Testis (tissue), 3 donors: ENCODE results near the gene HMSD. TPM values are rescaled to one million over a fixed set of nuclear protein-coding genes. Genes with fewer than 3 reads are reported as not detected.
A peak's percentile ranks its signal among the peaks of the same experiment; 100 is the strongest.

Source experiments
- DNase-seq: peaks from one replicate; pipeline ENCODE4 v3.0.0-alpha.2; 2019
- H3K27ac ChIP-seq, 2 donors: fragments of 200-600 bp; sonication (generic); one replicate each; pipeline ENCODE4 v1.5.1; 2019
- H3K27me3 ChIP-seq: fragments of 200-600 bp; sonication (generic); one replicate; pipeline ENCODE4 v1.5.1; 2019
- H3K36me3 ChIP-seq: fragments of 200-600 bp; sonication (generic); one replicate; pipeline ENCODE4 v1.5.1; 2017; ENCODE audit warnings: low read depth; ENCODE audit errors: missing control alignments
- H3K4me1 ChIP-seq: fragments of 200-600 bp; sonication (generic); one replicate; pipeline ENCODE4 v1.5.1; 2019
- H3K4me3 ChIP-seq, 2 donors: fragments of 200-600 bp; sonication (generic); one replicate each; pipeline ENCODE4 v1.5.1; 2017 to 2019
- H3K9me3 ChIP-seq: fragments of 200-600 bp; sonication (generic); one replicate; pipeline ENCODE4 v1.5.1; 2017
- POLR2A ChIP-seq: fragments of 450-650 bp; IDR thresholded peaks from one replicate; pipeline ENCODE4 v1.6.1; 2017; ENCODE audit warnings: antibody characterized with exemption, mild to moderate bottlenecking, moderate library complexity
- WGBS, 2 donors: methylation state at CpG; one replicate each; pipeline ENCODE4 v1.1.5; 2018; 5-methylcytosine and 5-hydroxymethylcytosine counted together
- intact Hi-C: fragments of 100-400 bp; cut with DNase I; formaldehyde crosslinking; loops from one replicate; pipeline ENCODE4 v1.15.1; 2023; ENCODE audit warnings: low total_unique reads
- polyA plus RNA-seq: library from polyadenylated mRNA; stranded (reverse); fragments of 350-450 nt; fragmentation: Illumina TruSeq; extraction: RNeasy Lipid Tissue Mini Kit (QIAGEN cat#74804); gene quantifications from one replicate; pipeline ENCODE4 v1.2.3, GENCODE V29; 2014; ENCODE audit warnings: low read depth, low replicate concordance; ENCODE audit not compliant: insufficient read depth
- total RNA-seq, 2 donors: library from RNA; depleted of rRNA; stranded (reverse); fragments of >200 nt; gene quantifications; one replicate each; pipeline ENCODE4 v1.2.3, GENCODE V29; 2016
- TF ChIP-seq, protein P1 (sequence below), 3 experiments: fragments of 450-650 bp in 2 of 3; fragments of 200-600 bp in 1 of 3; sonication (generic) in 1 of 3; IDR thresholded peaks; one replicate each; pipeline ENCODE4 v1.5.1; 2016 to 2019; ENCODE audit warnings: antibody characterized with exemption in 3 of 3, mild to moderate bottlenecking in 2 of 3, moderate library complexity in 1 of 3

HMSD gene
- total and polyA plus RNA-seq, 3 donors from 2014 or later: 0.19 to 0.53 (median 0.39) TPM

DNA sequence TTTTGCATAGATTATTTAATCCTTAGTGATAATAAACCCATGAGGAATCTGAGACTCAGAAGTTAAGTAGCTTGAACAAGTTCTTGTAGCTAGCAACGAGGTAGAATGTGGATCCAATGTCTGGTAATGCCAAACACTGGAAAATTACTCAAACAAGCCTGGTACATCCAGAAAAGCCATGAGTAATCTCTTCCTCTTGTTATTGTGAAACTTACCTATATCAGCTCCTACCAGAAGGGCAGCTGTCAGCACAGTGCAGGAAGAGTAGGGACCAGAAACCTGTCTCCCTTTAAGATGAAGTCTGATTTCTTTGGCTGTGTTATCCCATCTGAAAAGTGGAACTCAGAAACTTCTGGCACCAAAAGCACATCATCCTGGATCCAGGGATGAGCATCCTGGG is 13.0 kb downstream of the HMSD start:
- H3K36me3 ChIP-seq: no peaks in the 10 kb centered on the region
- intact Hi-C loops: no loop called here
- no peak overlapping the region for H3K27ac ChIP-seq
- H3K4me3 ChIP-seq: no peak overlapping the region
- no peaks in the 10 kb centered on the region for H3K4me1 ChIP-seq
- H3K9me3 ChIP-seq: no peaks in the 10 kb centered on the region
- H3K27me3 ChIP-seq: no peaks in the 10 kb centered on the region
- TF ChIP-seq POLR2A: no peak
- TF ChIP-seq, protein P1, sequence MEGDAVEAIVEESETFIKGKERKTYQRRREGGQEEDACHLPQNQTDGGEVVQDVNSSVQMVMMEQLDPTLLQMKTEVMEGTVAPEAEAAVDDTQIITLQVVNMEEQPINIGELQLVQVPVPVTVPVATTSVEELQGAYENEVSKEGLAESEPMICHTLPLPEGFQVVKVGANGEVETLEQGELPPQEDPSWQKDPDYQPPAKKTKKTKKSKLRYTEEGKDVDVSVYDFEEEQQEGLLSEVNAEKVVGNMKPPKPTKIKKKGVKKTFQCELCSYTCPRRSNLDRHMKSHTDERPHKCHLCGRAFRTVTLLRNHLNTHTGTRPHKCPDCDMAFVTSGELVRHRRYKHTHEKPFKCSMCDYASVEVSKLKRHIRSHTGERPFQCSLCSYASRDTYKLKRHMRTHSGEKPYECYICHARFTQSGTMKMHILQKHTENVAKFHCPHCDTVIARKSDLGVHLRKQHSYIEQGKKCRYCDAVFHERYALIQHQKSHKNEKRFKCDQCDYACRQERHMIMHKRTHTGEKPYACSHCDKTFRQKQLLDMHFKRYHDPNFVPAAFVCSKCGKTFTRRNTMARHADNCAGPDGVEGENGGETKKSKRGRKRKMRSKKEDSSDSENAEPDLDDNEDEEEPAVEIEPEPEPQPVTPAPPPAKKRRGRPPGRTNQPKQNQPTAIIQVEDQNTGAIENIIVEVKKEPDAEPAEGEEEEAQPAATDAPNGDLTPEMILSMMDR (IDR thresholded peaks at IDR 0.05): no peak
- WGBS, 2 donors: 65 to 82% methylated on average over 1 of the region's 1 CpG
- no peak for DNase-seq

DNA sequence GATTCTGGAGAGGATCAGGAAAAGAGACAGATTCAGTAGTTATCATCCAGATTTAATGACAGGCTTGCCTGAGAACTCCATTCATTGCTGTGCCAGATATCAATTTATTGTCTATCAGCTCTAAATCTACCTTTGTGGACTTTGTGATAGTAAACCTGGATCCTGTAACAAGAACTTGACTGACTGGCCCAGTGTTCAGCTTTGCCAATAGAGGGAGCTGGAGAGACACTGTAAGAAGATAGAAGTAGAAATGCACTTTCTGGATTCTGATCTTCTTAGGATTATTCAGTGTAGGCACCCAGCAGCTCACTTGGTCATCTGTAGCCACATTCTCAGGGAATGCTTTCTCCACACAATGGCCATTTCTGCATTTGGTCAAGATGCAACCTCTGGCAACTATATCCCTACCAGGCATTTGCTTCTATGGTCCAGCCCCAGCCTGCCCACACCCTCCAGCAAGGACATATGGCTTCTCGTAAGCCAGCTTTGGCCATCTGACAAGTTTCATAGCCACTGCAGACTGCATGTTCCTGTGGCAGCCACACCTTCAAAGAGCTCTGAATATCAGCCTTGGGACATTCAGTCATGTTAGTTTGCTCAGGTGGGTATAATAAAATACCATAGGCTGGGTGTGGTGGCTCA is 14.6 kb downstream of the HMSD start:
- H3K27ac ChIP-seq: no peak overlapping the region
- no peaks in the 10 kb centered on the region for H3K4me1 ChIP-seq
- no peak for TF ChIP-seq POLR2A
- TF ChIP-seq, protein P1 (IDR thresholded peaks at IDR 0.05): peak in 1 of 3 experiments; percentile 56
- 71% methylated on average over 1 of the region's 1 CpG; no CpG with 5 or more reads in 1 of the 2 donors for WGBS, 2 donors
- no peak overlapping the region for H3K4me3 ChIP-seq
- H3K27me3 ChIP-seq: no peaks in the 10 kb centered on the region
- DNase-seq: peak; percentile 54
- no peaks in the 10 kb centered on the region for H3K9me3 ChIP-seq
- H3K36me3 ChIP-seq: no peaks in the 10 kb centered on the region
- intact Hi-C loops: no loop called here

DNA sequence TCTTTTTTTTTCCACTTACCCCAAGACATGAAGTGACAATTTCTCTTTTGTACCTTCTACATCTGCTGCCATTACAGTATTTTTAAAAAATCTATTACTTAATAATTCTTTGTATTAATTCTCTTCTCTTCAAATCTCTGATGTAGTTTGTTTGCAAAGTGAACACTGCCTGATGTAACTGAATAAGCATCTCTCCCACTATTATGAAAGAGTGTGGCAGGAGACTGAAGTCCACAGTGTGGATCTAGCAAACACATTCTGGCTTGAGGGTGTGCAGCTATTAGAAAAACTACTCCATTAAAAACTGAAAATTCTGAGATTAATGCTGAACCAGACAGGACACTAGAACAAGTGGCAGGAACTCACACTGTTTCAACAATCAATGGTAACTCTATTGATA is 15.8 kb downstream of the HMSD start:
- Histone ChIP-seq H3K9me3 (no peaks in the 10 kb centered on the region), H3K36me3 (no peaks in the 10 kb centered on the region), H3K4me3 (no peak overlapping the region), H3K27me3 (no peaks in the 10 kb centered on the region), H3K27ac (no peak overlapping the region), H3K4me1 (no peaks in the 10 kb centered on the region)
- no peak for DNase-seq
- intact Hi-C loops: no loop called here
- TF ChIP-seq, protein P1 (IDR thresholded peaks at IDR 0.05): no peak
- TF ChIP-seq POLR2A: no peak

DNA sequence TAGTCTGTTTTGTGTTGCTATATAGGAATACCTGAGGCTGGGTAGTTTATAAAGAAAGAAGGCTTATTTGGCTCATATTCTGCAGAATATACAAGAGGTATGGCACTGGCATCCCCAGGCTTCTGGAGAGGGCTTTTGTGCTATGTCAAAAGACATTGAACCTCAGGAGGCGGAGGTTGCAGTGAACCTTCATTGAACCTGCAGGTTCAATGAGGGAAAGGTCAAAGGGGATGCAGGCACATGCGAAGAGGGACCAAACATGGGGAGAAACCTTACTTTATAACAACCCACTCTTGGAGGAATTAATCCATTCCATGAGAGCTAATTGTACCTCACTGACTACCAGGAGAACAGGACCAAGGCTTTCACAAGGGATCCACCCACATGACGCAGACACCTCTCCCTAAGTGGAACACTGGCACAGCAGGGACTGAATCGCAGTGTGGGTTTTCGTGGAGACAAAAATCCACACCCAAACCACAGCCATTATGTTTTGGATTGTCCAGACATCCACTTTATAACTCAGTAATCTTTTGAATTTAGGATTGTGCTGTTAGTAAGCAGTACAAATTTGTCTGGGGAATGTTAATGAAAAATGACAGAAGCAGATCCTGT is 16.7 kb downstream of the HMSD start:
- intact Hi-C loops: no loop called here
- Histone ChIP-seq H3K36me3 (no peaks in the 10 kb centered on the region), H3K27ac (no peak overlapping the region), H3K4me1 (no peaks in the 10 kb centered on the region), H3K9me3 (no peaks in the 10 kb centered on the region), H3K27me3 (no peaks in the 10 kb centered on the region), H3K4me3 (no peak overlapping the region)
- 85 to 90% methylated on average over 5 of the region's 5 CpGs for WGBS, 2 donors
- TF ChIP-seq POLR2A: no peak
- TF ChIP-seq, protein P1 (IDR thresholded peaks at IDR 0.05): no peak
- no peak for DNase-seq
